H54 (cell line): ENCODE data around the gene BLTP3A.

Experiments used
- DNase-seq: peaks from one replicate; pipeline ENCODE4 v3.0.0; 2011; ENCODE audit warnings: low spot score, mixed read lengths; ENCODE audit not compliant: insufficient read length
- FAIRE-seq: peaks from 3 replicates; lab custom pipeline; 2011; peaks lifted over from hg19 to GRCh38; lab: Jason Lieb, UNC
- POLR2A ChIP-seq: IDR thresholded peaks from 2 replicates; pipeline ENCODE4 v1.6.1; 2011; ENCODE audit warnings: low read depth, mild to moderate bottlenecking, low read length

Gene BLTP3A

GRCh38 chr6:34834789-34835518 is 43.1 kb downstream of the BLTP3A start:
- peak; percentile 87 for FAIRE-seq
- peak; percentile 27 for DNase-seq

GRCh38 chr6:34836008-34836407 is 44.1 kb downstream of the BLTP3A start:
- FAIRE-seq (no peak), DNase-seq (no peak)
- TF ChIP-seq POLR2A = no peak

More at GRCh38 chr6:34834789-34835518, 43.1 kb downstream of the BLTP3A start:
- TF ChIP-seq POLR2A = no peak

- TF ChIP-seq POLR2A = no peak
- DNase-seq = no peak
- no peak for FAIRE-seq
Measured at GRCh38 chr6:34836451-34836850, 44.6 kb downstream of the BLTP3A start.

GRCh38 chr6:34837528-34837927 is 45.6 kb downstream of the BLTP3A start:
- DNase-seq (no peak), FAIRE-seq (no peak)
- TF ChIP-seq POLR2A = no peak

GRCh38 chr6:34839666-34840352 is 47.9 kb downstream of the BLTP3A start:
- no peak for TF ChIP-seq POLR2A
- DNase-seq (no peak), FAIRE-seq (peak; percentile 78)
